GM19238 (cell line): ENCODE results near the gene MINDY3.

ENCODE experiments used
- DNase-seq: peaks from one replicate; pipeline ENCODE4 v3.0.0; 2011; ENCODE audit warnings: low spot score; ENCODE audit not compliant: insufficient read length

MINDY3 gene

DNA sequence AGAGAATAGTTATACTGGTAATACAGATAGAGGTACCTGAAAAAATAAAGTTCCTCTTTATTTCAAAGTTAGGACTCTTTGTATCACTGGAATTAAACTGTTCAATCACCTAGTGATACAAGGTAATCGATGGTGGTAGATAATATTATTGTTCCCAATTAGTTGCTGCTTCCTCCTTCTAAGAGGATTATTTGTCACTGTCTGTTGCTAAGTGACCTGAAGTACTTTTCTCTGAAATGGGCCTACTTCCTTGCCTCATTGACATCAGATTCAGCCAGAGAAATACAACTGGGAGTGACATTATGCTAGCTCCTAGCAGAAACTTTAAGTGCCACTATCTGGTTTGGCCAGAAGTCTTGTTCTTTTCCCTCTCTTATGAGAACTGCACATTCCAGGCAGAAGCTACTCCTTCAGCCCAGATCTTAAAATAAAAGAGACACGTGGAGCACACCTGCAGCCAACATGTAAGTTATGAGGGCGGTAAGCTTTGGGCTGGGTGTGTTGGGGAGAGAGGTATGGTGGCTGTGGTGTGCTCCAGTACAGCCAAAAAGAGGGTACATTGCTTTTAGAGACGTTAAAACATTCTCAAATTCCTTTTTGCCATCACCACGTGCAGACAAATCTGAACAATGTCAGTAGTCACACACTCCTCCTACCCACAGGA is 54.8 kb downstream of the MINDY3 start:
- DNase-seq: no peak

DNA sequence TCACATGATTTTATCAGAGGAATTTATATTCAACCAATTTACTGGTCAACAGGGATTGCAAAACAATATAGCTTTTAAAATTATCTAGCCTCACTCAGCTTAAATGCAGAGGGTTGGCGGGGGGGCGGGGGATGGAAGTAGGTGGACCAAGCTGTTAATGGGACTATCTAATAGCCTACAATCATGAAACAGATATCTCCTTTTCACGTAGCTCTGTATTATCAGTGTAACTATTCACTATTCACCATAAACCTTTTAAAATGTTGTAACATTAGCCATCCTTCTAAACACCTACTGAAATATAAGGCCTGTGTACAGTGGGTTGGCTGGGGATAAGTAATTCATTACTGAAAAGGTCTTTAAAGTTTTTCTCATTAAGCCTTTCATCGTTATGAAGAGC is 56.2 kb downstream of the MINDY3 start:
- DNase-seq: no peak

DNA sequence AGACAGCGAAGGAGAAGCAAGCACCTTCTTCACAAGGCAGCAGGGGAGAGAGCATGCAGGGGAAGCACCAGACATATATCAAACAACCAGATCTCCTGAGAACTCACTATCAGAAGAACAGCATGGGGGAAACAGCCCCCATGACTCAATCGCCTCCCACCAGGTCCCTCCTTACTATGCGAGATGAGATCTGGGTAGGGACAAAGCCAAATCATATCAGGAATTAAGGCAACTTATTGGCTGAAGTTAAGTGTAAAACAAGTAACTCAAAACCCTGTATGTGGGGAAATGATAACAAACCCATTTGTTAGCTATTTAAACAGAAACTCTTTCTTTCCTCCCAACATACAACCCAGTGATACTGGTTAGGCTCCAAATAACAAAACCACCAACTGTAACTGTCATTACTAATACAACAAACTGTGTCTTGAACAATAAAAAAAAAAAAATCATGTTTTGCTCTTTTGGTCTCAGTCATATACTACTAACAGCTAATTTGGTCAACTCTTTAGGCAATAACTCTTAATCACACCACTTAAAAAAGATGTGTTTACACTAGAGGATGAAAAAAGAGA is 57.8 kb downstream of the MINDY3 start:
- DNase-seq: no peak

DNA sequence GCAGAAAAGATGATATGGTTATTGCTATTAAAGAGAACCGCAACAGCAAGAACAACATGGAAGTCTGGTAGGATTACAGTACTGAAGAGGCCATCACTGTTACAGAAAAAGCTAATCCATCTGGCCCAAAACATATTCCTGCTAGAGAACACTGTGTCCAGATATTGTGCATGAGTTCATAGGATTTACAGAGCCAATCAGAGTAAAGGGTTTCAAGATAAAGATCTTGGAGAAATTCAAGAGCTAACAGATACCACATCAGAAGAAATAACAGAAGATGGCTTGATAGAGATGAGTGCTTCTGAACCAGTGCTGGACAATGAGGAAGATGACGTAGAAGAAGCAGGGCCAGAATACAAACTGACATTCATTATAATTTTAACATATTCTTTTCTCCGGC is 58.7 kb downstream of the MINDY3 start:
- DNase-seq: no peak

DNA sequence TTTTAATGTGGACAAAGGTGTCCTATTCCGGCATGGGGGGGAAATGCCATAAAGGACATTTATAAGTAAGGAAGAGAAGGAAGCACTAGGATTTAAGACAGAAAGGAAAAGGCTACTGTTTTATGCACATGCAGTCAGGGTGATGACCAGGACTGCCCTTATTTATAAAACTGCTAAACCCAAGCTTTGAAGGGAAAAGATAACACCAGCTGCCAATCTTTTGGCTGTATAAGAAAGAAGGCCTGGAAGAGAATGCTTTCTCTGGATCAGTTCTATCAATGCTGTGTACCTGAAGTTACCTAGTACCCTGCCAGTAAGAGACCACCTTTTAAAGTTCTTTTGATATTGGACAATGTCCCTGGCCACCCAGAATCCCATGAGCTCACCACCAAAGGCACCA is 59.2 kb downstream of the MINDY3 start:
- DNase-seq: no peak

DNA sequence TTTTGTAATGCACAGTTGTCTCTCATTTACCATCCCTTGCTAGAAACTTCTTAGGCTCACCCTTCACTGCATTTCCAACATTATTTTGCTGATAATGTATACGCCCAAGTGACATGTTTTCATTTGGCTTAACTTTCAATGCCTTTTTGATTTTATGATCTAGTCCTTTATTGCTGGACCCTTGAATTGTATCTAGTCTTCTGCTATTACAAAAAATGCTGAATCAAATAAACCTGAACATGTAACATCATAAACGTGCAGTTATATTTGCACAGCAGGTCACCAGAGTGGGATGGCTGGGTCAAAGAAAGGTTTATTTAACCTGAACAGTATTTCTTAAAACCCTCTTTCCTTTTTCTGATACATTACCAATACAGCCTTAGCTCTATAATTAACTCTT is 63.0 kb downstream of the MINDY3 start:
- no peak for DNase-seq

DNA sequence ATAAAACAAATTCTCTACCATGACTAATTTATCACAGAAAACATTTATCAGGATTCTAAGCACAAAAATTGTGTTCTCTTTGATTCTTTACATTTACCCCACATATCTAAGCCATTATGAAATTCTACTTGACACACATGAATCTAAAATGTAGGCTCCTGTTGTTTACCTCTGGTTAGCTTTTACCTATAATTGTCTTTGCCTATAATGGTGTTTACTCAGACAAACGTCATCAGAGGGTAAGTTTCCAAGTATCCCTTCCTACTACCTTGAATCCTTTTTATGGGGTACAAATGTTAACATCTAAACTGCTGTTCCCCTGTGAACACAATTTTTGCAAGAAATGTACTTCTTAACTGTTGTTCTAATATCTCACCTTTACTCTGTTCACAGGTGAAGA is 63.5 kb downstream of the MINDY3 start:
- DNase-seq: no peak

DNA sequence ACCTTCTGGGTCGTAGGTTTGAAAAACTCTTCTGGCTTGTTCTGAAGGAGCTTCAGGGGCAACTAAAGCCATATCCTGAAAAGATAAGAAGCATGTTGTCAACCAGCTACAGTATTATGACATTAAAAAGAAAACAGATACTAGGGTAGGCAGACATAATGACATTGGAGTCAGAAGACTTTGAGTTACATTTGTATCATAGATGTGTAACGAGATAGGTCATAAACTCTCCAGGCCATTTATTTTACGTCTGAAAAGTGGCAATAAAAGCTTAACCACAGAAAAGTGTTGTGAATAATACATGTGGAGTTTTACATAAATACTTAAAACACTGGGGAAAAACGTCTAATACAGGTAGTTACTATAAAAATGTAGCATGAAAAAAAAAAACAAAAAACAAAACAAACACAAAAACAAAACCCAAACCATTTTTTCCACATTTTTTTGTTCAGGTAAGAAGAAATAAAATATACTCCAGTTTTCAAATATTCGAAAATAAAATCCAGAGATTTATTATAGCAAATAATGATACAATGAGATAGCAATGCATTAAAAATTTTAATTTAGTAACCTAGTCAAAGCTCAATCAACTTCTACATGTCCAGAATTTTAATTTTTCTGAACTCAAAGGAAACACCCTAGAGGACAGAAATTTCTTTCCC is 64.1 kb downstream of the MINDY3 start:
- DNase-seq: no peak

DNA sequence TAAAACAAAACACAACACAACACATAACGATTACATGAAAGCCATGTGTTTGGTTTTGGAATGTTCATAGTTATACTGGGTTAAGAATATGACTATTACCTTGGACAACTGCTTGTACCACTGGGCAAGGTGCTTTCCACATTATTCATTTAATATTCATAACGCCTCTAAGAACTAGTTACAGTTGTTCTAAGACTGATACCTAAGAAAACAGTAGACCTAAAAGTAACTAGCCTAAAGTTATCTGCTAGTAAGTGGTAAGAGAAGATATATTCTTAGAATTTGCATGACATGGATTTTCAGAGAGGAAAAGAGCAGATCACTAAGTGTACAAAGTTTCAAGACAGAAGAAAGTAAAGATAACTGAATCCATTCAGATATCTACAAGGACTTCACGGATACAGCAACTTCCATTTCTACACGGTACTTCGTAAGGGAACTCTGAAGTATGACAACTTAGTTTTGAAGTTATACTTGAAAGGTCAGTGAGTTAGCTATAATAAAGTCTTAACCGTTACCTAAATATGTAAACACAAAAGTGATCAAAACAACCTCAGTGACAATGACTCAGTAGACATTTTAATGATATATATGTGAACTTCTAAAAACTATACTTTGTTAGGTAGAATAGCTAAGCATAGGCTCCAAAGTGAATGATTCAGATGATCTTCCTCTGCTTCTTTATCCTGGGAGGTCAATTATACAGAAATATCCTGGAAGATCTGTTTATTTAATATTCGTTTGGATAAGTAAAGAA is 65.1 kb downstream of the MINDY3 start:
- DNase-seq: no peak

DNA sequence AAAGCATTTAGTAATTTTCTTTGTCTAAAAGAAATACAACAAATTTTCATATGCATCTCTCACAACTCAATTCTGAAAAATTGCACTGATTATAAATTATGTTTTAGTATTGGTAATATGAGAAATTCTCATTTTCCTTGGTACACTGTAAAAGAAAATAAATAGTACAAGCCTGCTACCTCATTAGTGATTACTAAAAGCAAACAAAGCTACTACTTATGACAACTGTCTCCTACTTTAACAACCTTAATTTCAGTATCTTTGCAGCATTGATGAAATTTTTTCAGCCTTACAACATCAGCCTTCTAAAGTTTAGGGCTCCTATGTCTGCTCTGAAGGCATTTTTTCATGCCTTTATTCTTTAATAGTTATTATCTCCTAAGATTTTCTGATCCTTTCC is 65.7 kb downstream of the MINDY3 start:
- DNase-seq: no peak

DNA sequence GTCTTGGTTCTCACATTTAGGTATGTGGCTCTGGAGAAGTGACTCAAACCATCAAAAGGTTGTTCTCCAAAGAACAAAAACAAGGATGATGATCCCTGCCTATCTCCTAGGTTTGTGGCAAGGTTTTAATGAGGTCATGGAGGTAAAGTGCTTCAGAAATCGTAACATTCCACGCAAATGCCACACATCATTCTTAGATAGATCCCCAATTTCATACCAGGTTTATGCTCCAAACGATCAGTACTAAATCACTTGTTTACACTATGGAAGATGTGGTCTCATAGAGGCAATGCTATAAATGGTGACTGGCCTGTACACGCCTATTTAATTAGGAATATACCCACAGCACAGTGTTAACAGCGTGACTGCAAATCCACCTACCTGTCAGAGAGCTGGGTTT is 66.6 kb downstream of the MINDY3 start:
- no peak for DNase-seq

DNA sequence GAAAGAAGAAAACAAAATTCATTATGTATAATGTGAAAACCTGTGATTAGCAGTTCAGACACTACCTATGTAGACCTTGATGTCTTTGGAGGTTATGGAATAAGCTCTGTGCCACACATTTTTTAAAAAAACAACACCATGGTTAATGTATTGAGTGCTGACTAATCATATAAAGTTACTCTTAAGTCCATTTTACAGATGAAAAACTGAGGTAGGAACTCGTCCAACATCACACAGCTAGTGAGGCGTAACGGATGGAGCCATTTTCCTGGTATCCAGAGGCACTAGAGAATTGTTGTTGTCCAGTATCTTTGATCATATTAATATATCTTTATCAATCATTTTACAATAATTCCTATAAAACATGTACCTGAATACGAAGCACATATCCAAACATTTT is 67.5 kb downstream of the MINDY3 start:
- no peak for DNase-seq

DNA sequence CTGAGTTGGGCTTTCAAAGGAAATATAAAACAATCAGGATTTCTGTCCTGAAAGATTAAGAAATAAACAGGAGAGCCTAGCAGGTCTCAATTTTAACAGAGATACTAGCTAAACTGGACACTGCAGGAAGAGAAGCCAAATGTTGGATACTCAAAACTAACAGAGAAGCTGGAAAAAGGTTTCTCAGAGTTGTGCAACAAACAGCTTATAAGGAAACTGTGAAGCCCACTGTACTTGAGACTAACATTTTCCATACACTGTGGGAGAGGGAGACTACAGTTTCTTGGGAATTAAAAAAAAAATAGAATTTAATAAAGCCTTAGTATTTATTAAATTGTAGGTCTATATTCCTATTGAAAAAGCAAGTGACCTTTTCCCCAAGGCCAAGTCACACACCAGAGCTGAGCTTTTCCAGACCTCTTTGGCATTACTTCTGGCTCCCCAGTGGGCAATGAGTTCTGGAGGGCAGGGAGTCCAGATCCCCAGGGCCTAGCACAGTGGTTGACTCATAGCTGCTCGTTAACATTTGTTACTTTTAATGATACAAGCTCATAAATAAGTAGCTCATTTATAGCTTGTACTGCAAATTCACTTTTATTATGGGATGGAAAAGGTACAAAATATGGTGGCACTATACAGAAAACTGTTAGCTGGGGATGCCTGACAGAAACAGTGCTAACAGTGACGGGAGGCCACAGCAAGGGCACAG is 68.3 kb downstream of the MINDY3 start:
- no peak for DNase-seq

DNA sequence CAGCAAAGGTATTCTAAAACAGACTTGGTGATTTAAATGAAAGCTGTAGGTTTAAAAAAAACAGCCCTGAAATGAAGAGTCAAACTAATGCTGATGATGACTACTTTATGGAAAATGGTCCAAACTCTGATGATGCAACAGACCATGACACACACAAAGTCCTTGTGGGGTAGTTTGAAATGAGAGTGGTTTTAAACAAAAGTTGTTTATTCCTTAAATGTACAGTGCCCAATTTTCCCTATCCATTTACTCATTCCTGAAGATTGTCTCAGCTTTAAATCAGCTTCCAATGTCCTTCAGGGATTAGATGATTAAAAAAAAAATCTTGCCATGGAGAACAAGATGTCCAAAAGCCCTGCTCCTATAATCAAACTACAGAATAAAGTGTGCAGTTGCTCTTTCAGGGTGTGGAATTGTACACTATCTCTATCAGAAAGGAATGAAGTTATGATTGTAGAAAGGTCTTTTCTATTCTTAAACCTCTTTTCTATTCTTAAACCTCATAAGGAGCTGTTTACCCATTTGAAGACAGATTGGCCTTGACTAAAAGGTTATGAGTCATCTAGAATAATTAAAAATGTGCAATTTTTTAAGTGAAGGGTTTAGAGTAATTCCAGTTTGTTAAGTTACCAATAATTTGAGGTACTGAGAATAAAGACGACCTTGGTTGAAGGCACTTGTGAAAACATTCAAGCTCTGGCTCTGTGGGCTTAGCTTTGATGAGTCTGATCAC is 70.3 kb downstream of the MINDY3 start:
- no peak for DNase-seq

DNA sequence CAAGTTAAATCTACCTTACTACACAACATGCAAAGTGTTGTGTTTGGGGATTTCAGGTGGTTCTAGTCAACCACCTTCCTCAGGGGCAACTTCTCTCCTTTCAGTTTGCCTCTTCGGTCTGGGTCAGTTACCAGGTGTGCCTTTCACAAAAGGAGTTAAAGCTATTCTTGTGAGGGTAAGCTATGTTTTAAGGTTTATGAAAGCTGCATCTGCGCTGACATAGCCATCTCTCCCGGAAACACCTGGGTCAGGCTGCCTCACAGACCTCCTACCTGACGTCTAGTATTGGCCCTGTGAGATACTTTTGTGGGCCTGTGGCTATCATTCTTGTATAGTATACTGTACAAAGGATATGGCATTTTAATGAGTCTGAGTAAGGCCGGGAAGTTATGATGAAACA is 72.9 kb downstream of the MINDY3 start:
- no peak for DNase-seq

DNA sequence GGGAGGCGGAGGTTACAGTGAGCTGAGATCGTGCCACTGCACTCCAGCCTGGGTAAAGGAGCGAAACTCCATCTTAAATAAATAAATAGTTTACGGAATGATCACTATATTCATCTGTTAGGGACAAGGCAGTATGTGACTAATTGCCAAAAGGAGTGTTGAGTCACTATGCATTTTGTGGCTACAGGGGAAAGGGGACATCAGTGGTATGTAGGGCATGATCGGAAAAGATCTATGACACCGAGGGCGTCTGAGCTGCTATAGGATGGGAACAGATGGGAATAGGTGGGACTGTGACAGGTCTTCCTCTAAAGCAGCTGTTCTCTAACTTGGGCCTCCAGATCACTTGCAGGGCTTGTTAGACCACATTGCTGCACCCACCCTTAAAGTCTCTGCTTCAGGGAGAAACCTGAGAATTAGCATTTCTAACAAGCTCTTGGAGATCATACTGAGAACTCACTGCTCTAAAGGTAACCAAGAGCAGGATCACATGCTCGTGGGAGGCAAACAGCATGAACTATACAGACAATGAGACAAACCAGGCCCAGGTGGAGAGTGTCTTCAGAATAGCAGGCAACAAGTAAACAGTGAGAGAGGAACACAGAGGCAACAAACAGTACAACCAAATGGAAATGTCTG is 75.5 kb downstream of the MINDY3 start:
- DNase-seq: no peak

DNA sequence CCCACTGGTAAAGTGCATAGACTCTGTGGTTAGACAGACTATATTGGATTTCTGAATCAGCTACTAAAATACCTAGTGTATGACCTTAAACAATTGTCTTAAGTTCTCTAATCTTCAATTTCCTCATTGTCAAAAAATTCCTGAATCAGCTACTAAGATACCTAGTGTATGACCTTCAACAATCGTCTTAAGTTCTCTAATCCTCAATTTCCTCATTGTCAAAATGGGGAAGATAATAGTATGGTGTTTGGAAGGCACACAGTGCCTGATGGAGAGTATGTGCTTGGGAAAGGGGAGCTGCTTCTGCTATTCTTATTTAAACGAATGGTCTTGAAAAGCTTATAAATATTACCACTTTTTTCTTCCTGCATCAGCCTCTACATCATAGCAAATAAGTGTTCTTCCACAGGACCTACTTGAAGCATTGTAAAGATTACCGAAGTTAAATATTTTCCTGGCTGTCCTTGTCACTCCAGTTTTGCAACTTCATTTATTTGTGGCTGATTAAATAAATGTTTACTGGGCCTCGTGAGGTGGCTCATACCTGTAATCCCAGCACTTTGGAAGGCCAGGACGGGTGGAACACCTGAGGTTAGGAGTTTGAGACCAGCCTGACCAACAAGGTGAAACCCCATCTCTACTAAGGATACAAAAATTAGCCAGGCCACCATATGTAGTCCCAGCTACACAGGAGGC is 76.2 kb downstream of the MINDY3 start:
- no peak for DNase-seq

DNA sequence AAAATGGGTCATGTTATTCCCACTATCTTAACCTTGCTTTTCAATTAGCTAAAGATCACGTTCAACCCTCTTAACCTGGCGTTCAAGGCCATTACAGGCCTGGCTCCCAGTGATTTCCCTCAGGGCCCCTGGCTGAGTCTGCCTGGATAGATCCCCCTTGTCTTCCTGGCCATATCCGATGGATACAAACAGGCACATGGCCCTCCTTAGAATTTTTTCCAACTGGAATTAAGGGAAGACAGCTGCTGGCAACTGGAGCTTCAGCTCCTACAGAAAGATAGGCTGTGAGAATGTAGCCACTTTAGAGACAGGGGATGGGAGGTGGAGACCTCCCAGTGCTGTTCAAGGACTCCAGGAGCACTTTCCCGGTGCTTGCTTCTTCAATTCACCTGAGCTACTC is 77.5 kb downstream of the MINDY3 start:
- no peak for DNase-seq

DNA sequence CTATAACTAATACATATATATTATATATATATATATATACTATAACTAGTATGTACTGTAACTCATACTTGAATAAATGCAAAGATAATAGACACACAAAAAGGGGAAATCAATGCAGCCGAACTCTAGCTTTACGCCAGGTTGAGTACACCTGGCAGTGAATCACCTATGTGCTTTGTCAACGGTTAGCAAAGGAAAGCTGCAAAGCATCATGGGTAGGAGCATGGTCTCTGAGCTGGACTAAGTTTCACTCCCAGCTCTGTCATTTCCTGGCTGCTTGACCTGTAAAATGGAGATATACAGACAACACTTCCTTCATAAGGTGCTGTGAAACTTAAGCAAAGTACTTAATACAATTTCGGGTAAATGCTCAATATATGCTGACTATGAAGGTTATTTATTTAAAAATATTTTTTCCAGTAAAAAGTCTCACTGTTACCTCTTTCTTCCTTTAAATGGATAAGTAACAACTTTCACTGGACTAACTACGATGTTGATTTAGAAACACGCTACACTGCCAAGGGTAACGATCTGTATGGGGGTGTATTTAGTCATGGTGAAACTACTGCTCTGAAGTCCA is 78.8 kb downstream of the MINDY3 start:
- DNase-seq: no peak
